Mesodermal cell (in vitro differentiated cells): Measurements from ENCODE around the gene ATF6.

Experiments
- H3K27ac ChIP-seq: 2 replicates; pipeline ENCODE4 v1.7.0; 2013; ENCODE audit warnings: mild to moderate bottlenecking, low read depth, low read length, moderate library complexity; ENCODE audit not compliant: severe bottlenecking
- H3K36me3 ChIP-seq: 2 replicates; pipeline ENCODE4 v1.7.1; 2013; ENCODE audit warnings: mild to moderate bottlenecking, low read length, moderate library complexity; ENCODE audit not compliant: control insufficient read depth, insufficient read depth
- H3K4me1 ChIP-seq: one replicate; pipeline ENCODE4 v1.7.1; 2013; ENCODE audit warnings: mild to moderate bottlenecking, low read length; ENCODE audit not compliant: insufficient read depth, control insufficient read depth, poor library complexity, severe bottlenecking
- H3K4me3 ChIP-seq: 2 replicates; pipeline ENCODE4 v1.7.0; 2013; ENCODE audit warnings: low read length, control low read depth, mild to moderate bottlenecking; ENCODE audit not compliant: insufficient read depth, poor library complexity, severe bottlenecking; ENCODE audit errors: extremely low read depth
- H3K9me3 ChIP-seq: 2 replicates; pipeline ENCODE4 v1.7.1; 2013; ENCODE audit warnings: mild to moderate bottlenecking, low read length, moderate library complexity; ENCODE audit not compliant: control insufficient read depth
- WGBS, 2 experiments: methylation state at CpG; one replicate each; pipeline ENCODE4 v1.1.5; 2013; ENCODE audit warnings: missing lambda C conversion rate in 2 of 2; ENCODE audit not compliant: insufficient coverage in 2 of 2; 5-methylcytosine and 5-hydroxymethylcytosine counted together

Gene ATF6

GRCh38 chr1:161985301-161985822, 219.2 kb downstream of the ATF6 start:
- Histone ChIP-seq H3K4me3 (no peak overlapping the region), H3K27ac (no peak overlapping the region), H3K9me3 (peaks cover 7% of the 10 kb centered on the region), H3K4me1 (no peaks in the 10 kb centered on the region), H3K36me3 (no peaks in the 10 kb centered on the region)
- WGBS, 2 experiments: 95% methylated on average over 5 of the region's 5 CpGs

- Histone ChIP-seq H3K9me3 (peaks cover 7% of the 10 kb centered on the region), H3K4me3 (no peak overlapping the region), H3K27ac (no peak overlapping the region), H3K36me3 (no peaks in the 10 kb centered on the region), H3K4me1 (no peaks in the 10 kb centered on the region)
- 100% methylated on average over 1 to 2 of the region's 4 CpGs for WGBS, 2 experiments
Observed at GRCh38 chr1:161986328-161986727, 220.2 kb downstream of the ATF6 start.

- Histone ChIP-seq H3K27ac (no peak overlapping the region), H3K36me3 (no peaks in the 10 kb centered on the region), H3K4me1 (no peaks in the 10 kb centered on the region), H3K9me3 (peaks cover 7% of the 10 kb centered on the region), H3K4me3 (no peak overlapping the region)
- WGBS, 2 experiments: 83 to 100% methylated on average over 1 of the region's 1 CpG
Observed at GRCh38 chr1:161987303-161987702, 221.2 kb downstream of the ATF6 start.

DNA sequence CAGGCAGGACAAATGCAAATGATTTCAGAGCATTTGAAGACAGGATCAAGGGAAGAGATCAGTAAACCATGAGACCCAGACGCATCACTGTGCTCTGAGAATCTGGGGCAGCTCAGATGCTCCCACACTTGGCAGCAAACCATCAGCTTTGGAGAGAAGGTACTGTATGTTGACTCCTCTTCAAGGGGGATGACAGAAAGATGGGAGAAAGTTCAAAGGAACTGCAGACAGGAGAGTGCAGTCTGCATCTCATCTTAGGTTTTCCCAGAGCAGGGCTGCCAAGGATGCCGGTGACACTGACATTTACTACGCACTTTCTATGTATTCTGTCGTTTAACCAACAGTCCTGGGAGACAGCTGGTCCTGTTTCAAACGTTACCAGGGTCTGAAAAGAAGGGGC, 221.8 kb downstream of the ATF6 start:
- WGBS, 2 experiments: 92 to 93% methylated on average over 5 of the region's 5 CpGs
- Histone ChIP-seq H3K36me3 (no peaks in the 10 kb centered on the region), H3K4me3 (no peak overlapping the region)

DNA sequence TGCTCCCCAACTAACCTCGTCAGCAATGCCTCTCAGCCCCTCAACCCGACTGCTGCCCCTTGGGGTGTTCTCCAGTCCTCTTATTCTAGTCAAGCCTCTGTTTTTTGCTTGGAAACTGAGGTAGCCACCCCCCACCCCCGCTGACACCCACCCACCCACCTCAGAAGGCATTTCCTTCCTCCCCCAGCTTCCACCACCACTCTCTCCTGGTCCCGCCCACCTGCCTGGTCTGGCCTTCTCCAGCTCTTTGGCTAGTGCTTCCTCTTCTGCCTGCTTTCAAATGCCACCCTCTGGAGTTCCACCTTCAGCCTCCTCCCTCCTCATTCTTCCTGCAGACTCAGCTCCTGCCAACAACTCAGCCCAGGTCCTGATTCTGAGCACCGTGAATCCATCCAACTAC, 222.3 kb downstream of the ATF6 start:
- Histone ChIP-seq H3K36me3 (no peaks in the 10 kb centered on the region), H3K27ac (no peak overlapping the region)
- 81 to 83% methylated on average over 3 to 4 of the region's 5 CpGs for WGBS, 2 experiments

More for the DNA sequence above, 221.8 kb downstream of the ATF6 start:
- Histone ChIP-seq H3K27ac (no peak overlapping the region), H3K4me1 (no peaks in the 10 kb centered on the region), H3K9me3 (peaks cover 7% of the 10 kb centered on the region)

DNA sequence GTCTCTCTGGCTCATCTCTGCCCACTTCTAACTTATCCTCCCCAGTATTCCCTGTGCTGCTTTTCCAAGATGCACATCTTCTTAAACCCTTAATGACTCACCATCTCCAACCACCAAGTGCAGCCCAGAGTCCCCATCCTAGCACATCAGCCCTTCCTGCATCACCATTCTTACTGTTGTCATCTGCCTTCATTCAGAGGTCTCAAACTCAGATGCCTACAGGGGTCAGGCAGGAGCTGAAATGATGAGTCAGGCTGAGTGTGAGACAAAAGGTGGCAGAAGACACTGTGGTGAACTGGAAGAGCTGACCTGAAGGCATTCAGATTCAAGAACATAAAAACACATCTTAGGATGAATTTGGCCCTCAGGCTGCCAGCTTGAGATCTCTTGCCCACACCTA, 223.0 kb downstream of the ATF6 start:
- Histone ChIP-seq H3K4me1 (no peaks in the 10 kb centered on the region), H3K4me3 (no peak overlapping the region), H3K9me3 (peaks cover 7% of the 10 kb centered on the region)

More for the DNA sequence above, 222.3 kb downstream of the ATF6 start:
- Histone ChIP-seq H3K4me3 (no peak overlapping the region), H3K4me1 (no peaks in the 10 kb centered on the region), H3K9me3 (peaks cover 7% of the 10 kb centered on the region)

DNA sequence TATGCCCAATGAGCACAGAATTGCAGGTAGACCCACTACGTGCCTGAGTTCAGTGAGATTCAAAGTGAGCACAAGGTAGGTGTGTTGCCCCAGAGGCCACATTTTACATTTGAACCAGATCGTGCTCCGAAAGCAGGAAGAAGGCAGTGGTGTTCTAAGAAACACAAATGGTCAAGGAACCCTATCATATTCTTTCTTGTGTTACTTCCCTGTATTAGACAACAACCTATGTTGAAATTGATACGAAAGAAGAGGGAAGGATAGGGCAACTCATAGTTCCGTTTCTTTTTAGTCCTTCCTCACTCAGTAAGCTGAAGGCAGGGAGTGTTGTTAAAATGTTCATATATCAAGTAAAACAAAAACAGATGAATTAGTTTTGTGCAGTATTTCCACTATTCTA, 223.7 kb downstream of the ATF6 start:
- Histone ChIP-seq H3K27ac (no peak overlapping the region), H3K4me1 (no peaks in the 10 kb centered on the region), H3K4me3 (no peak overlapping the region), H3K9me3 (peaks cover 7% of the 10 kb centered on the region), H3K36me3 (no peaks in the 10 kb centered on the region)
- WGBS, 2 experiments: 94 to 100% methylated on average over 1 to 3 of the region's 5 CpGs

More for the DNA sequence above, 223.0 kb downstream of the ATF6 start:
- H3K36me3 ChIP-seq: no peaks in the 10 kb centered on the region
- H3K27ac ChIP-seq: no peak overlapping the region

DNA sequence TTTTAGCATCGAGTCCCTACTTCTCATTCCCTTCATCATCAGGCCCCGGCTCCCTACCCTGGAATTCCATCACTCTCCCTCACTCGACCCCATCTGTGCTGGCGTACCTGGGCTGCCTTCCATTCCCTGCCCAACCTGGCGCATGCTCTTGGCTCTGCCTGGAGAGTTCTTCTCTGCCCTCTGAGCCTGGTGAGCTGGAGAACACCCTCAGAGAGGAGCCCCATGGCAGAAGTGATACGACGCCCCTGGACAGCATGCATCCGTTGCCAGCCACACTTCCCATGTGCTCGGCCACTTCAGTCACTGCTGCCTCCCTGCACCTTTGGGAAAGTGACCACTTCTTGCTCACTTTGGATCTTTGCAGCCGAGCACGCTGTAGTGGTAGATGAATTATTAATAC, 227.5 kb downstream of the ATF6 start:
- no peaks in the 10 kb centered on the region for H3K4me1 ChIP-seq
- 80 to 84% methylated on average over 5 to 9 of the region's 11 CpGs for WGBS, 2 experiments
- no peak overlapping the region for H3K4me3 ChIP-seq
- H3K27ac ChIP-seq: no peak overlapping the region
- no peaks in the 10 kb centered on the region for H3K9me3 ChIP-seq
- no peaks in the 10 kb centered on the region for H3K36me3 ChIP-seq

DNA sequence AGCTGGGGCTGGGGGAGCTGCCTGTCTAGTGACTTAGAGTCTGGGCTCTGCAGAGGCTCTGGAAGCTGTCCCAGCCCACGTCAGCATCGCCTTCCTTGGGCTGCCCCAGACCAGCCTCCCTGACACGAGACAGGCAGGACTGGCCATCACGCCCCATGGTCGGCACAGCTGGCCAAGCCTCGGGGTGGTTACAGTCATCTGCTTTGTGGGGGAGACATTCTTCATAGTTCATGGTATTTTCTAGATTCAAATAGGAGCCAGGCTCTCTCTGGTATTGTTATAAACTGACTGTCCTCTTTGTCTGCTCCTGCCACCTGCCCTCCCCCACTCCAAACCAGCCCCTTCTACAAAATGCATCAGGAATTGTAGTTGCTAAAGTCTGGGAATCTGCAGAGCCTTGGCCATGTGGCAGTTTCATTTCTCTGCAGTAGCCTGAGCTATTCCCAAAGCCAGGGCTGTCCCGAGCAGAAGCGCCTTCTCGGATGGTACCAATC, 228.1 kb downstream of the ATF6 start:
- no peaks in the 10 kb centered on the region for H3K9me3 ChIP-seq
- no peaks in the 10 kb centered on the region for H3K36me3 ChIP-seq
- no peak overlapping the region for H3K4me3 ChIP-seq
- H3K4me1 ChIP-seq: no peaks in the 10 kb centered on the region
- H3K27ac ChIP-seq: no peak overlapping the region
- WGBS, 2 experiments: 92 to 95% methylated on average over 8 to 9 of the region's 9 CpGs

DNA sequence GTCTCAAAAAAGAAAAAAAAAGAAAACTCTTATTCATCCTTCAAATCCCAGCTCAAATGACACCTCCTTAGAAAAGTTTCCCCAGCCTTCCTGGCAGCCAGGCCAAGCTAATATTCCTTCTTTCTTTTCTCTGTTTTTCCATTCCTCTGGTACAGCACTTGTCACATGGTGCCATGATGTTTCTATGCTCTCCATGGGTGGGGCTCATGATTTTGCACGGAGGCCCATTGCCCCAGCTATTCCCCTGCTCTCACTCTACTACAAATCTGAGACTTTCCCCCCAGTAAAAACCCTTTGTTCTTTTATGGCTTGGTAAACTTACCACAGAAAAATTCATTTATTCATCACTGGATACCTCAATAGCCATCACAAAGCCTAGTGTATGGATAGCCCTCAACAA, 231.0 kb downstream of the ATF6 start:
- Histone ChIP-seq H3K4me3 (no peak overlapping the region), H3K27ac (no peak overlapping the region), H3K4me1 (peaks cover 4% of the 10 kb centered on the region), H3K9me3 (no peaks in the 10 kb centered on the region), H3K36me3 (no peaks in the 10 kb centered on the region)
- WGBS, 2 experiments: 80% methylated on average over 1 of the region's 1 CpG; no CpG with 5 or more reads in 1 of the 2 experiments

- no peaks in the 10 kb centered on the region for H3K9me3 ChIP-seq
- WGBS, 2 experiments: 89% methylated on average over 5 of the region's 5 CpGs
Observed at GRCh38 chr1:161998811-161999210, 232.7 kb downstream of the ATF6 start.

More at GRCh38 chr1:161998811-161999210, 232.7 kb downstream of the ATF6 start:
- H3K4me1 ChIP-seq: peaks cover 19% of the 10 kb centered on the region
- H3K4me3 ChIP-seq: no peak overlapping the region
- no peaks in the 10 kb centered on the region for H3K36me3 ChIP-seq
- H3K27ac ChIP-seq: no peak overlapping the region
